Stimulated activated naive B cell treated with anti-CD40 and anti-IgM and Interleukin-4, amounts not matched to agents 10 μg/mL and 1 μg/mL and 100 μg/mL, for 72 hours (primary cell): ENCODE data around the gene CD248.

ENCODE experiments used
- ATAC-seq, 2 donors: fragments of 150-1000 bp; cut with Tn5 transposase; replicated peaks; 2 replicates each; pipeline ENCODE4 v1.10.0; 2021; ENCODE audit warnings: moderate library complexity in 1 of 2
- DNase-seq: peaks from one replicate; pipeline ENCODE4 v3.0.0; 2021
- H3K27ac Mint-ChIP-seq: one replicate; pipeline ENCODE4 v1.8.0; 2022; ENCODE audit warnings: mild to moderate bottlenecking, mixed read lengths
- H3K27me3 Mint-ChIP-seq, 2 donors: one replicate each; pipeline ENCODE4 v1.8.0; 2022; ENCODE audit warnings: mixed read lengths in 2 of 2
- H3K36me3 Mint-ChIP-seq, 2 donors: one replicate each; pipeline ENCODE4 v1.8.0; 2022; ENCODE audit warnings: mixed read lengths in 2 of 2, mild to moderate bottlenecking in 1 of 2
- H3K4me1 Mint-ChIP-seq, 2 donors: one replicate each; pipeline ENCODE4 v1.8.0; 2022; ENCODE audit warnings: mixed read lengths in 2 of 2, mild to moderate bottlenecking in 1 of 2
- H3K4me3 Mint-ChIP-seq, 2 donors: one replicate each; pipeline ENCODE4 v1.8.0; 2022; ENCODE audit warnings: mild to moderate bottlenecking in 2 of 2, mixed read lengths in 2 of 2, moderate library complexity in 1 of 2
- H3K9me3 Mint-ChIP-seq, 2 donors: one replicate each; pipeline ENCODE4 v1.8.0; 2022; ENCODE audit warnings: mixed read lengths in 2 of 2, mild to moderate bottlenecking in 1 of 2

Gene CD248

DNA sequence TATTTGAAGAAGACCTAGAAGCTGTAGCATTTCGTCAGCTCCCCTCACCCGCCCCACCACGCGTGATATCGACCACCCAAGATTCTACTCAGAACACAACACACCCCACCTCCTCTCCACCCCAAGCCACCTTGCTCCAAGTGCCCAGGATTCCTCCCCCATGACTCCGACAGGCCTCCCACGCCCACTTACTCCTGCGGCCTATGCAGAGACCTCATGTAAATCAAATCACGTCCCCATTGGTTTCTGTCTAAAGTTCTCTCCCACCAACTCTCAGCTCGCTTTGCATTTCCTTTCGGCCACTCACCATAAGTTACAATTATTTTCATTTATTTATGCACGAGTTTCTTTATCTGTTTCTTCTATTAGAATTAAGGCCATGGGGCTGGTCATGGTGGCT lies 14.2 kb downstream of the CD248 start:
- no peaks in the 10 kb centered on the region for H3K36me3 Mint-ChIP-seq
- peaks cover 0 to 2% of the 10 kb centered on the region in 2 donors for H3K4me1 Mint-ChIP-seq
- H3K9me3 Mint-ChIP-seq: no peaks in the 10 kb centered on the region
- no peak overlapping the region for H3K27ac Mint-ChIP-seq
- no peak for DNase-seq
- H3K27me3 Mint-ChIP-seq: peaks cover 6 to 11% of the 10 kb centered on the region in 2 donors
- no peak for ATAC-seq
- H3K4me3 Mint-ChIP-seq: no peak overlapping the region

DNA sequence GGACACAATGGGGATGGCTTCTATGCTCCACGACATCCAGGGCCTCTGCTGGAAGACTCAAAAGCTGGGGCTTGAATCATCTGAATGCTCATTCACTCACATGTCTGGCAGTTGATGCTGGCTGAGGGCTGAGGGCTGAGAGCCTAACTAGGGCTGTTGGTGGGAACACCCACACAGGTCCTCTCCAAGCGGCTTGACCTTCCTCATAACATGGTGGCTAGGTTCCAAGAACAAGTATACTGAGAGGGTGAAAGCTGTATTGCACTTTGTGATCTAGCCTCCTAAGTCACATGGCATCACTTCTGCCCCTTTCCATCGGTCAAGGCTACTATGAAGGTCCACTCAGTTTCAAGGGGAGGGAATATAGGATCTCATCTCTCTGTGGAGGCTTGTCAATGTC lies 17.7 kb downstream of the CD248 start:
- DNase-seq (no peak), ATAC-seq (no peak)
- no peak overlapping the region for H3K4me3 Mint-ChIP-seq
- no peaks in the 10 kb centered on the region for H3K9me3 Mint-ChIP-seq
- H3K27ac Mint-ChIP-seq: no peak overlapping the region
- H3K4me1 Mint-ChIP-seq: peaks cover 0 to 2% of the 10 kb centered on the region in 2 donors
- H3K27me3 Mint-ChIP-seq: peaks cover 10 to 11% of the 10 kb centered on the region in 2 donors
- no peaks in the 10 kb centered on the region for H3K36me3 Mint-ChIP-seq

DNA sequence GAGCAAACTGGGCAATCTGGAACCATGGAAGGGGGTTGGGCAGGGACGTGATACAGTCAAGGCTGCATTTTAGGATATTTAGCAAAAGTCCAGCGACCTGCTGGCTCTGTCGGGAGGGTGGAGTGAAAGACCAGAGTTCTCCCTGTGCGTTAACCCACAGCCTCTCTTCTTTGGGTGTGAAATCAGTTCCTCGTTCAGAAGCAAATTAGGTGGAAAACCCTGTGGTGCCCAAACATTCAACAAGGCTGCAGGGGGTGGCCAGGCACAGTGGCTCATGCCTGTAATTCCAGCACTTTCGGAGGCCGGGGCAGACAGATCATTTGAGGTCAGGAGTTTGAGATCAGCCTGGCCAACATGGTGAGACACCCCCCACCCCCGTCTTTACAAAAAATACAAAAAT lies 19.2 kb downstream of the CD248 start:
- ATAC-seq: no peak
- Mint-ChIP-seq H3K27ac (no peak overlapping the region), H3K4me3 (no peak overlapping the region), H3K27me3 (peaks cover 22 to 24% of the 10 kb centered on the region in 2 donors), H3K4me1 (peaks cover 0 to 5% of the 10 kb centered on the region in 2 donors), H3K36me3 (no peaks in the 10 kb centered on the region), H3K9me3 (no peaks in the 10 kb centered on the region)
- DNase-seq: no peak

GRCh38 chr11:66294626-66295620 lies 21.9 kb downstream of the CD248 start:
- Mint-ChIP-seq H3K36me3 (no peaks in the 10 kb centered on the region), H3K27me3 (peaks cover 22 to 27% of the 10 kb centered on the region in 2 donors), H3K9me3 (no peaks in the 10 kb centered on the region), H3K4me1 (peaks cover 5 to 9% of the 10 kb centered on the region in 2 donors), H3K27ac (no peak overlapping the region), H3K4me3 (no peak overlapping the region)
- no peak for ATAC-seq
- no peak for DNase-seq

DNA sequence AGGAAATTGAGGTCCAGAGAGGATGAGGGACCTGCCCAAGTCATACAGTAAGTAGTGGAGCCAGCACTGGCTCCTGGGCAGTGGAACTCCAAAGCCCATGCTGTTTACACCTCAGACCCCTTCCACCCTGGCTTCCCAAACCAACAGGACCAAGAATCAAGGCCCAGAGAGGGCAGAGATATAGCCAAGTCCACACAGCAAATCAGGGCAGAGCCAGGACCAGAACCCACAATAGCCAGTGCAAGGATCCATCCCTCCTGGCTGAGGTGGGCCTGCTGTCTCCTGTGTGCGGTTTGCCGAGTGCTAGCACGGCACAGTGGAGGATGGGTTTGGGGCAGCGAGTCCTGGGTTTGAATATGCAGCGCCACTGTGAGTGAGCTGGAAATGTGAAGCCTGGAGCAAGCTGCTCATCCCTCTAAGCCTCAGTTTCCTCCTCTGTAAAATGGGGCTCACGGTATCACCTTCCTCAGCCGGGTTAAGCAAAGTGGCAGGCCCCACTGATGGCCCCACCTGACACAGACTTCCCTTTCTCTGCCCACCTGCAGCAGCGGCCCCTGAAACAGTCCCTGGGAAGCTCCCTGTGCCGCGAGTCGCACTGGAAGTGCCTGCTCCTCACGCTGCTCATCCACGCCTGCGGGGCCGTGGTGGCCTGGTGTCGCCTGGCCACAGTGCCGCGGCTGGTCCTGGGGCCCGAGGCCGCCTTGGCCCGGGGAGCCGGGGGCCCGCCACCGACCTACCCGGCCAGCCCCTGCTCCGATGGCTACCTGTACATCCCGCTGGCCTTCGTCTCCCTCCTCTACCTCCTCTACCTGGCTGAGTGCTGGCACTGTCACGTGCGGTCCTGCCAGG lies 22.8 kb downstream of the CD248 start:
- Mint-ChIP-seq H3K4me1 (peaks cover 13 to 14% of the 10 kb centered on the region in 2 donors), H3K27ac (no peak overlapping the region), H3K36me3 (no peaks in the 10 kb centered on the region), H3K4me3 (no peak overlapping the region), H3K27me3 (peaks cover 22 to 27% of the 10 kb centered on the region in 2 donors), H3K9me3 (no peaks in the 10 kb centered on the region)
- ATAC-seq (no peak), DNase-seq (no peak)

DNA sequence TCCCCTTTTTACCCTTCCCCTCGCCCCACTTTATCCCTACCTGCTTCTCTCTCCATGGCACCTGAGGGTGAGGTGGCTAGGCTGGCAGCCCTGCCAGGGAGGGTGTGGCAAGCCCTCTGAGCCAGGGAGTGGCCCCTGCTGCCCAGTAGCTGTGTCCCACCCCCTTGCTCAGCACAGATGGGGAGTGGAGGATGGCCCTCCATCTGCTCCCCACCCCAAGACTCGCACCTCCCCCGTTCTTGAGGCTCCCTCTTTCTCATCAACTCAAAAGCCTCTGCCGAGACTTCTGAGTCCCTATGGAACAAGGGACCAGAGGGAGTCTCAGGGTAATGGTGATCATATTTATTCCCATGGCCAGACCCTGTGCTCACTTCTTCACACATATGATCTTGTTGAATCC lies 23.5 kb downstream of the CD248 start:
- Mint-ChIP-seq H3K27ac (no peak overlapping the region), H3K9me3 (no peaks in the 10 kb centered on the region), H3K27me3 (peaks cover 22 to 27% of the 10 kb centered on the region in 2 donors), H3K4me3 (peak overlapping the region in 1 of 2 donors; percentile 33), H3K4me1 (peaks cover 13 to 14% of the 10 kb centered on the region in 2 donors), H3K36me3 (no peaks in the 10 kb centered on the region)
- ATAC-seq: no peak
- no peak for DNase-seq

GRCh38 chr11:66292543-66293332 lies 24.1 kb downstream of the CD248 start:
- Mint-ChIP-seq H3K9me3 (no peaks in the 10 kb centered on the region), H3K27me3 (peaks cover 22 to 27% of the 10 kb centered on the region in 2 donors), H3K27ac (no peak overlapping the region), H3K36me3 (no peaks in the 10 kb centered on the region), H3K4me1 (peaks cover 16 to 20% of the 10 kb centered on the region in 2 donors), H3K4me3 (peak overlapping the region; percentile 0 to 5)
- no peak for ATAC-seq
- no peak for DNase-seq

DNA sequence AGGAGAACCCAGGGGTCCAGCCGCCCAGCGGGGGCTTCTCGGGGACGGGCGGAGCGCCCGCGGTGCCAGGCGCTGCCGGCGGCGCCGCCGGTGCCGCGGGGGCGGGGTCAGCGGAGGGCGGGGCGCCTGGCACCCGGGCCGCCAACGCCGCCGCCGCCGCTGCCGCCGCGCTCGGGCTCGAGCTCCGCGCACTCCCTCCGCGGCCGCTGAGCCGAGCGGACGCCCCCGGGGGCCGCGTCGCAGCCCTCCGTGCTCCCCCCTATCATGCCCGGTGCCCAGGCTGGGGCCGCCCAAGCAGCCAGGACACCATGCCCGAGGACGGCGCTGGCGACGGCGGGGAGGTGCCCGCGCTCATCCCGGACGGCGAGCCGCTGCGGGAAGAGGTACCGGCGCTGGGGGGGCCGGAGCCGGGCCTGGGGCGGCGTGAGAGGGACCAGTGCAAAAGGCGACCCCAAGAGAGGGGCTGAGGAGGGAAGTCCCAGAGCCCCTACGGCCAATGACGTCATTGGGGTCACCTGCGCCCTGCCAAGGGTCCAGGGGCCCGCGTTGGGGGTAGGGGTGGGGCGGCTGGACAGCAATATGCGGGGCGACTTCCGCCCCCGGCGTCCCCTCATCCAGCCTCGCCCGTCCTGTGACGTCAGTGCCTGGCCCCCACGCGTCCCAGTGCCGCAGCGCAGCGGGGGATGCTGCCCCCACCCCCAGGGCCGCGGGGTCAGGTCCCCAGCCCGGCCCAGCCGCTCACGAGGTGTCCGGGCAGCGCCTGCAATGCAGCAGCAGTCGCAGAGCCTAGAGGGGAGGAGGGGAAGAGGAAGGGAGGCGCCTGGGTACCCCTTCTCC lies 24.9 kb downstream of the CD248 start, which contains the start of gene TMEM151A:
TMEM151A (plus strand) TSS at position 189 of the 837 bp plus-strand sequence; CDS start at position 309, 120 bp downstream.
- Mint-ChIP-seq H3K27ac (no peak within 1 kb of the TSS), H3K36me3 (peaks cover 0 to 2% of the 10 kb centered on the region in 2 donors)

DNA sequence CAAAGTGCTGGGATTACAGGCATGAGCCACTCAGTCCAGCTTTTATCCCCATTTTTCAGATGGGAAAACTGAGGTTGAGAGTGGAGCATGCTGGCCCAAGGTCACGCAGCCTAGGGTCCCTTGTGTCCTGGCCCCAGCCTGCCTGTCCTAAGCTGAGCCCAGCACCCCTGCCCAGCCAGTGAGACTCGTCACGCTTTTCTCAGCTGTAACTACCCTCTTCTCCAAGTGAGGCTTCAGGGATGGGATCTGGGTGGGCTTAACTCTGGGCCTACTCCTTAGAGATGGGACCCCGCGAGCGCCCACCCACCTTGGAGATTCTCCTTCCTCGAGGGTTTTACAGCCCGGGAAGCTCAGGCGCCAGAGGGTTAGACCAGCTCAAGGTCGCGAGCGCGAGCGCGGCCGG lies 25.5 kb downstream of the CD248 start:
- H3K36me3 Mint-ChIP-seq: peaks cover 4% of the 10 kb centered on the region in 2 donors
- H3K27ac Mint-ChIP-seq: no peak overlapping the region
- H3K4me3 Mint-ChIP-seq: peak overlapping the region; percentile 36 to 52
- H3K27me3 Mint-ChIP-seq: peaks cover 21 to 24% of the 10 kb centered on the region in 2 donors
- peaks cover 22 to 31% of the 10 kb centered on the region in 2 donors for H3K4me1 Mint-ChIP-seq
- ATAC-seq (no peak), DNase-seq (no peak)
- no peaks in the 10 kb centered on the region for H3K9me3 Mint-ChIP-seq

More for the DNA sequence above, 24.9 kb downstream of the CD248 start, which contains the start of gene TMEM151A:
- Mint-ChIP-seq H3K4me3 (peak within 1 kb of the TSS; percentile 36 to 52), H3K9me3 (no peaks in the 10 kb centered on the region), H3K27me3 (peaks cover 22 to 27% of the 10 kb centered on the region in 2 donors), H3K4me1 (peaks cover 19 to 26% of the 10 kb centered on the region in 2 donors)
- no peak for DNase-seq
- no peak for ATAC-seq

GRCh38 chr11:66290330-66290621 lies 26.6 kb downstream of the CD248 start:
- Mint-ChIP-seq H3K36me3 (peaks cover 4 to 6% of the 10 kb centered on the region in 2 donors), H3K27ac (no peak overlapping the region), H3K27me3 (peaks cover 18 to 22% of the 10 kb centered on the region in 2 donors), H3K9me3 (no peaks in the 10 kb centered on the region), H3K4me3 (peak overlapping the region; percentile 85 to 90), H3K4me1 (peaks cover 23 to 33% of the 10 kb centered on the region in 2 donors)
- ATAC-seq: no peak
- no peak for DNase-seq

DNA sequence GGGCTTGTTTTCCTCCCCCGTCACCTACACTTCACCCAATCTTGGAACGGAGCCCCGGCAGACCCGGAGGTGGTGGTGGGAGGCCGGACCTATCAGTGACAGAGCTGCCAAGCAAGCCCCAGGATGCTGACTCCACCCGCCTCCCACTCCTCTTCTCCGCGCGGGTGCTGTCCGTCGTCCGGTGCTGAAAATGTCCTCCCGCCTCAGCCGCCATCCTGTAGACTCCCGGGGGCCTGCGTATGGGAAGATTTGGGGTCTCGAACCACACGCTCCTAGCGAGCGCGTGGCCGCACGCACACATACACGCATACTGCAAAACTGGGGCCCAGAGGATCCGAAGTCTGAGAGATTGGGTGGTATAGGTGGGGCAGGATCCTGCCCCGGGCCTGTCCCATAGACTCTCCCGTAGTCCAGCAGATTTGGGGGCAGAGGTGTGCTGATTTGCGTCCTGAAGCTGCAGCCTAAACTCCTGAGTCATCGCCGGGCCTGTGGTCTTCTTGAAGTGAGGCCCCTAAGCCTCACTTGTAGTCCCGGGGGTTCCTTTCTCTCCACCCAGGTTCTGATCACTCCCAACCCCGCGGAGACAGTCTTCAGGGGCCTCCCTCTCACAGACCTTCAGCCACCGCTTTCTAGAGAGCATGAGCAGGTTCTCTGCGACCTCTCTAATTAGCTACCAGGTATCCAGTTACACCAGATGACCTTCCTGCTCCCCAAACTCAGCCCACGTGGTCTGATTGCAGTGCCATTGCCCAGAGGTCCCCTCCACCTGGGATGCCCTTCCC lies 27.1 kb downstream of the CD248 start:
- peaks cover 18 to 22% of the 10 kb centered on the region in 2 donors for H3K27me3 Mint-ChIP-seq
- H3K36me3 Mint-ChIP-seq: peaks cover 4 to 8% of the 10 kb centered on the region in 2 donors
- no peaks in the 10 kb centered on the region for H3K9me3 Mint-ChIP-seq
- ATAC-seq (peak; percentile 75 to 77), DNase-seq (peak; percentile 80)
- peak overlapping the region; percentile 95 for H3K27ac Mint-ChIP-seq
- H3K4me3 Mint-ChIP-seq: peak overlapping the region; percentile 85 to 90
- peaks cover 24 to 36% of the 10 kb centered on the region in 2 donors for H3K4me1 Mint-ChIP-seq
